OCI-LY7 (cell line): Measurements from ENCODE around the gene FOXK1. TPM values are rescaled to one million over a fixed set of nuclear protein-coding genes. Genes with fewer than 3 reads are reported as not detected.

Source experiments
- BruUV-seq: library from RNA; stranded (reverse); fragments of 400-500 nt; replicated peaks from 2 replicates; lab custom pipeline; 2021; lab: Mats Ljungman, UMichigan
- CTCF ChIA-PET: fragments of 300-600 bp; sonication (Branson Sonifier 250); formaldehyde crosslinking; loops from one replicate; lab custom pipeline; 2022; ENCODE audit warnings: antibody characterized with exemption; ENCODE audit not compliant: unreplicated experiment; lab: Charles Lee
- POLR2A ChIA-PET: fragments of 300-600 bp; sonication (Branson Sonifier 250); formaldehyde crosslinking; loops from one replicate; lab custom pipeline; 2022; ENCODE audit warnings: antibody characterized with exemption; lab: Charles Lee
- DNase-seq: peaks from one replicate; pipeline ENCODE4 v3.0.0-alpha.2; 2015; ENCODE audit warnings: low spot score
- H2AFZ ChIP-seq: fragments of 200-600 bp; sonication (generic), shearing (Covaris generic); 2 replicates; pipeline ENCODE4 v1.6.1; 2014; ENCODE audit warnings: mild to moderate bottlenecking, antibody characterized with exemption, low read length, moderate library complexity
- H3K27ac ChIP-seq: fragments of 200-600 bp; sonication (generic); 2 replicates; pipeline ENCODE4 v1.5.1; 2014; ENCODE audit warnings: mixed run types, low read depth, mild to moderate bottlenecking, moderate library complexity, low read length, inconsistent platforms; ENCODE audit not compliant: poor library complexity, severe bottlenecking
- H3K36me3 ChIP-seq: fragments of 200-600 bp; sonication (generic); 2 replicates; pipeline ENCODE4 v1.6.1; 2014; ENCODE audit warnings: mild to moderate bottlenecking, antibody characterized with exemption, low read length, moderate library complexity, mixed read lengths; ENCODE audit not compliant: insufficient read depth
- H3K4me1 ChIP-seq: fragments of 200-600 bp; sonication (generic); 2 replicates; pipeline ENCODE4 v1.5.1; 2014; ENCODE audit warnings: mild to moderate bottlenecking, low read length; ENCODE audit not compliant: insufficient read depth, poor library complexity, severe bottlenecking
- H3K4me2 ChIP-seq: fragments of 200-600 bp; sonication (generic); 2 replicates; pipeline ENCODE4 v1.6.1; 2014; ENCODE audit warnings: mild to moderate bottlenecking, low read length
- H3K4me3 ChIP-seq: fragments of 200-600 bp; sonication (generic); 2 replicates; pipeline ENCODE4 v1.5.1; 2014; ENCODE audit warnings: mild to moderate bottlenecking, low read depth, low read length; ENCODE audit not compliant: poor library complexity, severe bottlenecking
- H3K79me2 ChIP-seq: fragments of 200-600 bp; sonication (generic); 2 replicates; pipeline ENCODE4 v1.6.1; 2016; ENCODE audit warnings: low read depth, mild to moderate bottlenecking, low read length, moderate library complexity, mixed read lengths; ENCODE audit not compliant: insufficient read depth
- H3K9me2 ChIP-seq: fragments of 200-600 bp; sonication (generic); 2 replicates; pipeline ENCODE4 v1.6.1; 2016; ENCODE audit warnings: mild to moderate bottlenecking, low read length, mixed read lengths; ENCODE audit not compliant: insufficient read depth
- H3K9me3 ChIP-seq: fragments of 200-600 bp; sonication (generic); 2 replicates; pipeline ENCODE4 v1.6.1; 2014; ENCODE audit warnings: mild to moderate bottlenecking, mixed run types, low read length, mixed read lengths
- H4K20me1 ChIP-seq: fragments of 200-600 bp; sonication (generic); 2 replicates; pipeline ENCODE4 v1.6.1; 2014; ENCODE audit warnings: mild to moderate bottlenecking, antibody characterized with exemption, low read length, moderate library complexity, mixed read lengths; ENCODE audit not compliant: insufficient read depth
- EZH2phosphoT487 ChIP-seq: fragments of 200-600 bp; sonication (generic); IDR thresholded peaks from 2 replicates; pipeline ENCODE4 v1.6.1; 2018; ENCODE audit warnings: low read depth, borderline replicate concordance, mild to moderate bottlenecking, mixed run types, antibody characterized with exemption, low read length, moderate library complexity, mixed read lengths
- intact Hi-C: fragments of 100-400 bp; cut with micrococcal nuclease; formaldehyde crosslinking; loops from one replicate; pipeline ENCODE4 v1.10.0; 2022; ENCODE audit not compliant: unreplicated experiment
- total RNA-seq, 2 experiments: library from RNA; depleted of rRNA in 1 of 2; stranded (reverse); fragments of >200 nt in 1 of 2; shearing (Covaris generic) in 1 of 2; gene quantifications; 2 replicates each; pipeline ENCODE4 v1.2.3, GENCODE V29; 2014 to 2022
- TF ChIP-seq, protein P1 (sequence below): fragments of 200-600 bp; sonication (generic); conservative IDR thresholded peaks from 2 replicates; pipeline ENCODE4 v1.5.1; 2014; ENCODE audit warnings: mild to moderate bottlenecking, antibody characterized with exemption, low read length, moderate library complexity, mixed read lengths

FOXK1 gene
- total RNA-seq, 2 experiments from 2014 or later = 17.3 to 34.5 TPM

DNA sequence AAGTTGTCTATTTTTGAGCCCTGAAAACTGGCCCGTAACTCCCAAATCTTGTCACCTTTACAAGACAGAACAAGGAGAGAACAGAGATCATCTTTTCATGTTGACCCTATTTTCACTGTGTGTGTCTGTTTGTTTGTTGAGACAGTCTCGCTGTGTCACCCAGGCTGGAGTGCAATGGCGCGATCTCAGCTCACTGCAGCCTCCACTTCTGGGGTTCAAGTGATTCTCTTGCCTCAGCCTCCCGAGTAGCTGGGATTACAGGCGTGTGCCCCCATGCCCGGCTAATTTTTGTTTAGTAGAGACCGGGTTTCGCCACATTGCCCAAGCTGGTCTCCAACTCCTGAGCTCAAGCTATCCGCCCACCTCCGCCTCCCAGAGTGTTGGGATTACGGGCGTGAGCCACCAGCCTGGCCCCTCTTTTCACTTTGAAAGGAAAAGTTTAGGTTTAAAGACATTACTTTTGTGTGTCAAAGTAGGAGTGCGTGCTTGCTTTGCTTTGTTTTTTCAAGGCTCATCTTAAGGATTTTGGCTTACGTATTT lies 32.1 kb downstream of the FOXK1 start:
- CTCF ChIA-PET = no interaction called here

DNA sequence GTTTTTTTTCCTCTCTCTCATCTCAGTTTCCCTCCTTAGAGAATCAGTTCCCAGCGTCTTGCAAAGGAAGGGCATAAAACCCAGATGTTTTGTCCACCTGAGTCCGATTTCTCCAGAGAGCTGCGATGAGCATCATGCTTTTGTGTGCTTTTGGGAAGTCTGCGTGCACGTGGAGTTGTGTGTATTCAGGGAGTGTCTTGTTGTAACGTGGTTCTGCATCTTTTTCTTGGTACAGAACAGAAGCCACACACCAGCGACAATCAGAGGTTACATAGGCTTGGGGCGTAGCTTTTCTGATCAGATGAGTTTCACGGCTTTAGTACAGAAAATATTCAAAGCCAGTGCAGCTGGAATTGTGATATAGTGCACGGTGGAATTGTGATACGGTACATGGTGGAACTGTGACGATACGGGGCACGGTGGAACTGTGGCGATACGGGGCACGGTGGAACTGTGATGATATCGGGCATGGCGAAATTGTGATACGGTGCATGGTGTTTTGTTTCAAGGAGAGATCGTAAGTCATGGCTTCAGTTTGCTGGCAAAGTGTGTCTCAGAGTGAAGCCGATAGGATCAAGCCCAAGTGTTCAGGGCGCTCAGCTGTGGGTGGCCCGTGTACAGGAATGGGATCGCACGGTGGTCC lies 32.8 kb downstream of the FOXK1 start:
- POLR2A ChIA-PET = no interaction called here

More for the DNA sequence above, 32.1 kb downstream of the FOXK1 start:
- peaks cover 28% of the 10 kb centered on the region for H3K79me2 ChIP-seq
- DNase-seq = no peak
- H3K4me1 ChIP-seq = no peaks in the 10 kb centered on the region
- H3K36me3 ChIP-seq = peaks cover 57% of the 10 kb centered on the region
- BruUV-seq = no TSS peak
- TF ChIP-seq EZH2phosphoT487 = no peak
- POLR2A ChIA-PET = interaction anchor here (1.2 kb wide), 1 partner anchor 9 kb away, joined by 3 read pairs; no protein-coding TSS in a partner anchor
- H2AFZ ChIP-seq = no peak overlapping the region
- no peak overlapping the region for H3K4me3 ChIP-seq
- H3K4me2 ChIP-seq = no peak overlapping the region
- H4K20me1 ChIP-seq = peaks cover 5% of the 10 kb centered on the region; the same call in 1 of the 2 replicates
- H3K27ac ChIP-seq = no peak overlapping the region
- intact Hi-C loops = no loop called here
- H3K9me2 ChIP-seq = no peaks in the 10 kb centered on the region
- peaks cover 18% of the 10 kb centered on the region; the same call in 1 of the 2 replicates for H3K9me3 ChIP-seq

DNA sequence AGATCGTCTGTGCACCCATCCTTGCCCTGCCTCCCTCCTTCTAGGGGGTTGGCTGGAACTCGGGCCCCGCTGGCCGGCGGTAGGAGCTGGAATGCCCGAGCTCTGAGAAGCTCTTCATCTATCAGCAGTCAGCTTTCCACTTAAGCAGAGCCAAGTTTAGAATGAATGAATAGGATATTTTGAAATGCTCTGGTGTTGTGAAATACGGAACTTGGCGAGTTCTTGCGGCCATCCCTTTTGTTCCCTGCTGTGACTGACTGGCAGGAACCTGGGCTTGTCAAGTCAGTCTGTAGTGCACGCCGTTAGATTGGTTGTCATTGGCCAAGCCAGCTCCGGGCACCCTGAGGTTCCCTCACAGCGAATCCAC lies 33.3 kb downstream of the FOXK1 start:
- no TSS peak for BruUV-seq
- Histone ChIP-seq H3K27ac (no peak overlapping the region), H3K4me1 (no peaks in the 10 kb centered on the region), H3K79me2 (peaks cover 28% of the 10 kb centered on the region), H4K20me1 (peaks cover 5% of the 10 kb centered on the region; the same call in 1 of the 2 replicates), H3K9me3 (peaks cover 18% of the 10 kb centered on the region; the same call in 1 of the 2 replicates), H3K36me3 (peaks cover 51% of the 10 kb centered on the region), H2AFZ (no peak overlapping the region), H3K4me3 (no peak overlapping the region), H3K4me2 (no peak overlapping the region), H3K9me2 (no peaks in the 10 kb centered on the region)
- no peak for DNase-seq
- POLR2A ChIA-PET = no interaction called here
- CTCF ChIA-PET = no interaction called here
- intact Hi-C loops = no loop called here
- TF ChIP-seq, protein P1, sequence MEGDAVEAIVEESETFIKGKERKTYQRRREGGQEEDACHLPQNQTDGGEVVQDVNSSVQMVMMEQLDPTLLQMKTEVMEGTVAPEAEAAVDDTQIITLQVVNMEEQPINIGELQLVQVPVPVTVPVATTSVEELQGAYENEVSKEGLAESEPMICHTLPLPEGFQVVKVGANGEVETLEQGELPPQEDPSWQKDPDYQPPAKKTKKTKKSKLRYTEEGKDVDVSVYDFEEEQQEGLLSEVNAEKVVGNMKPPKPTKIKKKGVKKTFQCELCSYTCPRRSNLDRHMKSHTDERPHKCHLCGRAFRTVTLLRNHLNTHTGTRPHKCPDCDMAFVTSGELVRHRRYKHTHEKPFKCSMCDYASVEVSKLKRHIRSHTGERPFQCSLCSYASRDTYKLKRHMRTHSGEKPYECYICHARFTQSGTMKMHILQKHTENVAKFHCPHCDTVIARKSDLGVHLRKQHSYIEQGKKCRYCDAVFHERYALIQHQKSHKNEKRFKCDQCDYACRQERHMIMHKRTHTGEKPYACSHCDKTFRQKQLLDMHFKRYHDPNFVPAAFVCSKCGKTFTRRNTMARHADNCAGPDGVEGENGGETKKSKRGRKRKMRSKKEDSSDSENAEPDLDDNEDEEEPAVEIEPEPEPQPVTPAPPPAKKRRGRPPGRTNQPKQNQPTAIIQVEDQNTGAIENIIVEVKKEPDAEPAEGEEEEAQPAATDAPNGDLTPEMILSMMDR = no peak
- TF ChIP-seq EZH2phosphoT487 = no peak

More for the DNA sequence above, 32.8 kb downstream of the FOXK1 start:
- no peaks in the 10 kb centered on the region for H3K4me1 ChIP-seq
- H2AFZ ChIP-seq = no peak overlapping the region
- H3K36me3 ChIP-seq = peaks cover 54% of the 10 kb centered on the region
- no peak overlapping the region for H3K27ac ChIP-seq
- peaks cover 18% of the 10 kb centered on the region; the same call in 1 of the 2 replicates for H3K9me3 ChIP-seq
- no peak for DNase-seq
- H3K79me2 ChIP-seq = peaks cover 28% of the 10 kb centered on the region
- no peak overlapping the region for H3K4me2 ChIP-seq
- TF ChIP-seq EZH2phosphoT487 = no peak
- TF ChIP-seq, protein P1 = no peak
- intact Hi-C loops = no loop called here
- H3K9me2 ChIP-seq = no peaks in the 10 kb centered on the region
- peaks cover 5% of the 10 kb centered on the region; the same call in 1 of the 2 replicates for H4K20me1 ChIP-seq
- BruUV-seq = no TSS peak
- H3K4me3 ChIP-seq = no peak overlapping the region
- CTCF ChIA-PET = no interaction called here
